Neural cell (in vitro differentiated cells): Measurements from ENCODE around the gene TNP2.

ENCODE experiments used
- EP300 ChIP-seq: fragments of 450-650 bp; conservative IDR thresholded peaks from 2 replicates; pipeline ENCODE4 v1.6.1; 2014; ENCODE audit warnings: antibody characterized with exemption, mild to moderate bottlenecking, moderate library complexity; ENCODE audit not compliant: poor library complexity, severe bottlenecking
- EZH2 ChIP-seq: fragments of 200-600, 300-800 bp; shearing (Covaris generic), sonication (generic); IDR thresholded peaks from 2 replicates; pipeline ENCODE4 v1.6.1; 2014; ENCODE audit warnings: antibody characterized with exemption, low read length, borderline replicate concordance, mild to moderate bottlenecking; ENCODE audit not compliant: insufficient read depth, poor library complexity, severe bottlenecking
- MXI1 ChIP-seq: fragments of 450-650 bp; conservative IDR thresholded peaks from 2 replicates; pipeline ENCODE4 v1.6.1; 2014; ENCODE audit warnings: antibody characterized with exemption, mild to moderate bottlenecking; ENCODE audit not compliant: poor library complexity, severe bottlenecking
- POLR2AphosphoS5 ChIP-seq: IDR thresholded peaks from 2 replicates; pipeline ENCODE4 v1.6.1; 2012
- RAD21 ChIP-seq: fragments of 450-650 bp; conservative IDR thresholded peaks from 2 replicates; pipeline ENCODE4 v1.6.1; 2014; ENCODE audit warnings: antibody characterized with exemption, mild to moderate bottlenecking, moderate library complexity
- SMC3 ChIP-seq: fragments of 450-650 bp; conservative IDR thresholded peaks from 2 replicates; pipeline ENCODE4 v1.6.1; 2014; ENCODE audit warnings: antibody characterized with exemption, mild to moderate bottlenecking, moderate library complexity; ENCODE audit not compliant: poor library complexity
- TAF1 ChIP-seq: IDR thresholded peaks from 2 replicates; pipeline ENCODE4 v1.6.1; 2012; ENCODE audit warnings: low read depth
- TF ChIP-seq, protein P1 (sequence below): fragments of 450-650 bp; IDR thresholded peaks from 2 replicates; pipeline ENCODE4 v1.5.1; 2014; ENCODE audit warnings: antibody characterized with exemption, mild to moderate bottlenecking, moderate library complexity; ENCODE audit not compliant: poor library complexity, severe bottlenecking
- TF ChIP-seq, protein P2 (sequence below): IDR thresholded peaks from 2 replicates; pipeline ENCODE4 v1.6.1; 2012; ENCODE audit warnings: borderline replicate concordance

DNA sequence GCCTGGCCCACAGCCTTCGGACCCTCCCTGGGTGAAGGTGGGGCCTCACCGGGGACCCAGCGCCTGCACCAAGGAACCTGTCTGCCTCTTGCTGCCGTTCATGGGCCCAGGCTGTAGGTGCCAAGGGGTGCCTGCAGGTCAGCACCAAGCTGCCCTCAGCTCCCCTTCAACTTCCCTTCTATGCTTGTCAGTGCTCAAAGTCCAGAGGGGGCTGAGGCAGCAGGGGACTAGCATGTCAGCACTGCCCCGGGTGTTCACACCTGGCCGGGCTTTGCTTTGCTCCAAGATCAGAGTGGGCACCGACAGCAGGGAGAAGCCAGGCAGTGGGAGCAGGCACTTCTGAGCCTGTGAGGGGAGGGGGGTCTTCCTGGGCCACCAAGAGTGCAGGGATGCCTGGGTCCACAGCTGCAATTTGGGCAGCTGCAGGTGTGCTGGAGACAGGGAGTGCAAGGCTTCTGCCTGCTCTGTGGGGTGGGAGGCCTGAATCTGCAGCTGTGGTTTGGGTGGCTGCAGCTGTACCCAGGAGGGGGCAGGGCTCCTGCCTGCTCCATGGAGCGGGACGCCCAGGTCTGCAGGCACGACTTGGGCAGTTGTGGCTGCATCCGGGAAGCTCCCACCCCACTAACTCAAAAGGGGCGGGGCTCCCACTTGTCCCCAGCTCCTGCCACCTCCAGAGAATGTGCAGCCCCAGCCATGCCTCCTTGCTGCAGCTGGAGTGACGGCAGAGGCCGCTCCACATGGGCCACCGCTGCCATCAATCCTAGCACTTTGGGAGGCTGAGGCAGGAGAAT lies 39.6 kb upstream of the TNP2 start:
- TF ChIP-seq POLR2AphosphoS5 (no peak), EZH2 (no peak), EP300 (no peak), RAD21 (no peak), TAF1 (no peak), SMC3 (no peak), MXI1 (no peak)
- TF ChIP-seq, protein P1, sequence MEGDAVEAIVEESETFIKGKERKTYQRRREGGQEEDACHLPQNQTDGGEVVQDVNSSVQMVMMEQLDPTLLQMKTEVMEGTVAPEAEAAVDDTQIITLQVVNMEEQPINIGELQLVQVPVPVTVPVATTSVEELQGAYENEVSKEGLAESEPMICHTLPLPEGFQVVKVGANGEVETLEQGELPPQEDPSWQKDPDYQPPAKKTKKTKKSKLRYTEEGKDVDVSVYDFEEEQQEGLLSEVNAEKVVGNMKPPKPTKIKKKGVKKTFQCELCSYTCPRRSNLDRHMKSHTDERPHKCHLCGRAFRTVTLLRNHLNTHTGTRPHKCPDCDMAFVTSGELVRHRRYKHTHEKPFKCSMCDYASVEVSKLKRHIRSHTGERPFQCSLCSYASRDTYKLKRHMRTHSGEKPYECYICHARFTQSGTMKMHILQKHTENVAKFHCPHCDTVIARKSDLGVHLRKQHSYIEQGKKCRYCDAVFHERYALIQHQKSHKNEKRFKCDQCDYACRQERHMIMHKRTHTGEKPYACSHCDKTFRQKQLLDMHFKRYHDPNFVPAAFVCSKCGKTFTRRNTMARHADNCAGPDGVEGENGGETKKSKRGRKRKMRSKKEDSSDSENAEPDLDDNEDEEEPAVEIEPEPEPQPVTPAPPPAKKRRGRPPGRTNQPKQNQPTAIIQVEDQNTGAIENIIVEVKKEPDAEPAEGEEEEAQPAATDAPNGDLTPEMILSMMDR, result no peak
- TF ChIP-seq, protein P2, sequence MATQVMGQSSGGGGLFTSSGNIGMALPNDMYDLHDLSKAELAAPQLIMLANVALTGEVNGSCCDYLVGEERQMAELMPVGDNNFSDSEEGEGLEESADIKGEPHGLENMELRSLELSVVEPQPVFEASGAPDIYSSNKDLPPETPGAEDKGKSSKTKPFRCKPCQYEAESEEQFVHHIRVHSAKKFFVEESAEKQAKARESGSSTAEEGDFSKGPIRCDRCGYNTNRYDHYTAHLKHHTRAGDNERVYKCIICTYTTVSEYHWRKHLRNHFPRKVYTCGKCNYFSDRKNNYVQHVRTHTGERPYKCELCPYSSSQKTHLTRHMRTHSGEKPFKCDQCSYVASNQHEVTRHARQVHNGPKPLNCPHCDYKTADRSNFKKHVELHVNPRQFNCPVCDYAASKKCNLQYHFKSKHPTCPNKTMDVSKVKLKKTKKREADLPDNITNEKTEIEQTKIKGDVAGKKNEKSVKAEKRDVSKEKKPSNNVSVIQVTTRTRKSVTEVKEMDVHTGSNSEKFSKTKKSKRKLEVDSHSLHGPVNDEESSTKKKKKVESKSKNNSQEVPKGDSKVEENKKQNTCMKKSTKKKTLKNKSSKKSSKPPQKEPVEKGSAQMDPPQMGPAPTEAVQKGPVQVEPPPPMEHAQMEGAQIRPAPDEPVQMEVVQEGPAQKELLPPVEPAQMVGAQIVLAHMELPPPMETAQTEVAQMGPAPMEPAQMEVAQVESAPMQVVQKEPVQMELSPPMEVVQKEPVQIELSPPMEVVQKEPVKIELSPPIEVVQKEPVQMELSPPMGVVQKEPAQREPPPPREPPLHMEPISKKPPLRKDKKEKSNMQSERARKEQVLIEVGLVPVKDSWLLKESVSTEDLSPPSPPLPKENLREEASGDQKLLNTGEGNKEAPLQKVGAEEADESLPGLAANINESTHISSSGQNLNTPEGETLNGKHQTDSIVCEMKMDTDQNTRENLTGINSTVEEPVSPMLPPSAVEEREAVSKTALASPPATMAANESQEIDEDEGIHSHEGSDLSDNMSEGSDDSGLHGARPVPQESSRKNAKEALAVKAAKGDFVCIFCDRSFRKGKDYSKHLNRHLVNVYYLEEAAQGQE, result no peak
